ENCODE results near the gene TSNAXIP1. TPM values are rescaled to one million over a fixed set of nuclear protein-coding genes. Genes with fewer than 3 reads are reported as not detected.

Gene TSNAXIP1
- total RNA-seq, 4 donors from 2014 or later: 0.35 to 7.4 (median 0.94) TPM; not detected in 1

- peak within 1 kb of the TSS; percentile 71 to 100 (median 78) for H3K4me3 ChIP-seq
- H3K9me3 ChIP-seq: no peaks in the 10 kb centered on the region
- H3K27me3 ChIP-seq: no peaks in the 10 kb centered on the region
- peak within 1 kb of the TSS; percentile 63 to 90 (median 76) for H3K27ac ChIP-seq
- peaks cover 0 to 31% (median 11%) of the 10 kb centered on the region in 4 donors for H3K4me1 ChIP-seq
- H3K36me3 ChIP-seq: peaks cover 0 to 49% (median 0%) of the 10 kb centered on the region in 3 donors
- TF ChIP-seq POLR2A (IDR thresholded peaks at IDR 0.05): peak; percentile 54 to 62
- TF ChIP-seq CTCF (IDR thresholded peaks at IDR 0.05): no peak
- peak; percentile 81 to 92 (median 87) for DNase-seq
These were observed 66.1 kb downstream of the TSNAXIP1 start, which contains the start of gene EDC4 for GRCh38 chr16:67872631-67873434. TSS of gene EDC4 (plus strand) at chr16:67873052. CDS start at chr16:67873262, 210 bp downstream.

- H3K9me3 ChIP-seq: no peaks in the 10 kb centered on the region
- no peaks in the 10 kb centered on the region for H3K27me3 ChIP-seq
- no peak for DNase-seq
- H3K36me3 ChIP-seq: peaks cover 0 to 49% (median under 1%) of the 10 kb centered on the region in 3 donors
- H3K4me3 ChIP-seq: peak overlapping the region; percentile 71 to 100 (median 78)
- peaks cover 0 to 31% (median 11%) of the 10 kb centered on the region in 4 donors for H3K4me1 ChIP-seq
- TF ChIP-seq POLR2A (IDR thresholded peaks at IDR 0.05) (no peak), CTCF (IDR thresholded peaks at IDR 0.05) (no peak)
- H3K27ac ChIP-seq: peak overlapping the region; percentile 63 to 90 (median 76)
These were observed 67.0 kb downstream of the TSNAXIP1 start for GRCh38 chr16:67873435-67874370.

- H3K27ac ChIP-seq: peak overlapping the region in 1 of 4 donors; percentile 63
- peaks cover 0 to 49% (median 5%) of the 10 kb centered on the region in 3 donors for H3K36me3 ChIP-seq
- H3K9me3 ChIP-seq: no peaks in the 10 kb centered on the region
- peak overlapping the region in 3 of 4 donors; percentile 71 to 100 (median 72) for H3K4me3 ChIP-seq
- H3K27me3 ChIP-seq: no peaks in the 10 kb centered on the region
- no peak for TF ChIP-seq POLR2A (IDR thresholded peaks at IDR 0.05)
- no peak for DNase-seq
- peaks cover 0 to 31% (median 11%) of the 10 kb centered on the region in 4 donors for H3K4me1 ChIP-seq
These were observed 67.7 kb downstream of the TSNAXIP1 start for GRCh38 chr16:67874372-67874771.

GRCh38 chr16:67877064-67877463 lies 70.4 kb downstream of the TSNAXIP1 start:
- H3K27ac ChIP-seq: no peak overlapping the region
- peaks cover 0 to 64% (median 7%) of the 10 kb centered on the region in 3 donors for H3K36me3 ChIP-seq
- H3K9me3 ChIP-seq: no peaks in the 10 kb centered on the region
- peaks cover 0 to 27% (median 11%) of the 10 kb centered on the region in 4 donors for H3K4me1 ChIP-seq
- TF ChIP-seq CTCF (IDR thresholded peaks at IDR 0.05) (no peak), POLR2A (IDR thresholded peaks at IDR 0.05) (no peak)
- DNase-seq: no peak
- no peak overlapping the region for H3K4me3 ChIP-seq
- no peaks in the 10 kb centered on the region for H3K27me3 ChIP-seq

Small RNA genes within 50 kb of the gene (small RNA-seq; reads per million reads assigned to genes)
- 0 reads per million in 2 donors for gene AC040162.2

Other genes starting within 250 kb of the TSNAXIP1 start
- 10 to 100 TPM; 35.3 to 59.4 (median 42.7) TPM for gene CTCF, start 244.4 kb upstream of the TSNAXIP1 start, total RNA-seq
- gene CARMIL2, start 161.7 kb upstream of the TSNAXIP1 start, total RNA-seq: 10 to 100 TPM in 3 of 4 donors, 1 to 10 TPM in 1; 8.4 to 55.3 (median 13.4) TPM
- gene ACD, start 146.6 kb upstream of the TSNAXIP1 start, total RNA-seq: 10 to 100 TPM; 14.2 to 37.2 (median 18.6) TPM
- 1 to 10 TPM in 3 of 4 donors, not detected in 1; 1.0 to 4.3 (median 2.1) TPM for gene PARD6A, start 145.9 kb upstream of the TSNAXIP1 start, total RNA-seq
- gene ENKD1, start 140.1 kb upstream of the TSNAXIP1 start, total RNA-seq: 10 to 100 TPM; 10.6 to 26.3 (median 13.4) TPM
- 1 to 10 TPM in 3 of 4 donors, under 1 TPM in 1; 0.54 to 6.6 (median 2.0) TPM for gene C16orf86, start 140.1 kb upstream of the TSNAXIP1 start, total RNA-seq
- 10 to 100 TPM in 3 of 4 donors, 1 to 10 TPM in 1; 9.9 to 40.7 (median 24.6) TPM for gene GFOD2, start 87.6 kb upstream of the TSNAXIP1 start, total RNA-seq
- 10 to 100 TPM; 15.2 to 29.9 (median 24.0) TPM for gene RANBP10, start 329 bp upstream of the TSNAXIP1 start, total RNA-seq
- 10 to 100 TPM; 23.9 to 38.2 (median 31.7) TPM for gene THAP11, start 35.4 kb downstream of the TSNAXIP1 start, total RNA-seq
- gene NUTF2, start 40.0 kb downstream of the TSNAXIP1 start, total RNA-seq: 10 to 100 TPM; 55.5 to 82.5 (median 69.1) TPM
- 100 to 1,000 TPM in 2 of 4 donors, 10 to 100 TPM in 2; 64.8 to 138 (median 94.6) TPM for gene CENPT, start 40.8 kb downstream of the TSNAXIP1 start, total RNA-seq
- gene EDC4, start 66.2 kb downstream of the TSNAXIP1 start, total RNA-seq: 100 to 1,000 TPM in 2 of 4 donors, 10 to 100 TPM in 2; 94.2 to 154 (median 114) TPM
- 10 to 100 TPM in 1 of 4 donors, not detected in 3; 10.0 TPM for gene NRN1L, start 78.0 kb downstream of the TSNAXIP1 start, total RNA-seq
- gene PSKH1, start 86.4 kb downstream of the TSNAXIP1 start, total RNA-seq: 10 to 100 TPM; 26.4 to 60.2 (median 35.5) TPM
- 1 to 10 TPM; 2.4 to 5.3 (median 3.8) TPM for gene CTRL, start 125.0 kb downstream of the TSNAXIP1 start, total RNA-seq
- 100 to 1,000 TPM in 1 of 4 donors, 10 to 100 TPM in 3; 62.0 to 106 (median 79.9) TPM for gene PSMB10, start 130.0 kb downstream of the TSNAXIP1 start, total RNA-seq
- 10 to 100 TPM in 1 of 4 donors, 1 to 10 TPM in 3; 3.6 to 19.0 (median 4.6) TPM for gene LCAT, start 137.2 kb downstream of the TSNAXIP1 start, total RNA-seq
- 10 to 100 TPM; 10.7 to 83.3 (median 33.6) TPM for gene SLC12A4, start 161.7 kb downstream of the TSNAXIP1 start, total RNA-seq
- not detected for gene DPEP3, start 173.6 kb downstream of the TSNAXIP1 start, total RNA-seq
- gene DPEP2, start 192.6 kb downstream of the TSNAXIP1 start, total RNA-seq: 10 to 100 TPM in 2 of 4 donors, 1 to 10 TPM in 2; 1.1 to 12.4 (median 6.6) TPM
- not detected for gene DPEP2NB, start 209.0 kb downstream of the TSNAXIP1 start, total RNA-seq
- gene DDX28, start 216.3 kb downstream of the TSNAXIP1 start, total RNA-seq: 1 to 10 TPM; 3.4 to 6.7 (median 4.1) TPM
- gene DUS2, start 216.4 kb downstream of the TSNAXIP1 start, total RNA-seq: 10 to 100 TPM; 15.3 to 38.8 (median 21.2) TPM

Measured in Peyer's patch (tissue), 4 donors.